Measurements from ENCODE around the gene FAXDC2. TPM values are rescaled to one million over a fixed set of nuclear protein-coding genes. Genes with fewer than 3 reads are reported as not detected.

The FAXDC2 gene
- total and polyA plus RNA-seq, 2 of the 13 experiments (the other 11 are each of a cell fraction or from before 2014, with no cell fraction given) = 4.7 to 58.8 TPM

DNA sequence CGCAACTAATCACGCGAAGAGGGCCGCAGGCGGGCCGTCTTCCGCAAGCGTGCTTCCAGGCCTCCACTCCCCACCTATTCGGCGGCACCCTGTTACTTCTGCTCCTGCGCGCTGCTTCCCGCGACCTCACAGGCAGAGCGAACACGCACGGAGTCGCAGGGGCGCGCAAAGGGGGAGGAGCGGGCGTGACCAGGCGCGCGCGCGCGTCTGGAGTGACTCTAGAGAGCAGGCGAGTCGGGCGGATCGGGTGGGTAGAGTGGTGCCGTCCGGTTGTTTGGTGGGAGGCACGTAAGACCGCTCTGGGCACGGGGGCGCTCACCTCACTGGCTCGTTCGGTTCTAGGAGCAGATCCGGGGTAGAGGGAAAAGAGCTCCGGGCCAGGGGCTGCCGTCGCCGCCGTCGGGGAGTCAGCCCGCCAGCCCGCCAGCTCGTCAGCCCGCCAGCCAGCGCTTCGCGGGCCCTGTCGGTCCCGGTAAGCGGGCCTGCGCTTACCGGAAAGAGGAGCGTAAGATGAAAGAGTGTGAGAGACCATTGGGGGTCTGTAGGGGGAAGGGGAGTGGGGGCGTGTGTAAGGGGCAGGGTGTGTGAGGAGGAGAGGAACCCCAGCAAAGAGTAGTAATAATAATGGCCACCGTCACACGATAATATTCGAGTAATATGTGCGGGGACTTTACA lies 8.0 kb upstream of the FAXDC2 start, which contains the start of gene CNOT8 (continued):
- TF ChIP-seq ZNF569 (CRISPR knock-in tag; IDR thresholded peaks at IDR 0.05; ENCODE audit: borderline replicate concordance) (no peak), SAP130 (CRISPR knock-in tag; IDR thresholded peaks at IDR 0.05; ENCODE audit: low read depth) (peak; percentile 74), MED1 (CRISPR knock-in tag; IDR thresholded peaks at IDR 0.05) (peak; percentile 84), ZBTB20 (CRISPR knock-in tag; IDR thresholded peaks at IDR 0.05; ENCODE audit: borderline replicate concordance, low read depth) (no peak; the same call in 1 of the 2 replicates), NR2F6 (IDR thresholded peaks at IDR 0.05) (no peak; the same call in 1 of the 2 replicates), NR2F6 (CRISPR knock-in tag; IDR thresholded peaks at IDR 0.05) (peak; percentile 55; the same call in 1 of the 2 replicates), RFXAP (CRISPR knock-in tag; IDR thresholded peaks at IDR 0.05; ENCODE audit: borderline replicate concordance) (no peak; the same call in 1 of the 2 replicates), ZNF34 (CRISPR knock-in tag; IDR thresholded peaks at IDR 0.05; ENCODE audit: borderline replicate concordance) (no peak), PHB2 (IDR thresholded peaks at IDR 0.05; ENCODE audit: partially characterized antibody) (no peak), KLF15 (CRISPR knock-in tag; IDR thresholded peaks at IDR 0.05; ENCODE audit: borderline replicate concordance) (no peak), ZNF260 (CRISPR knock-in tag; IDR thresholded peaks at IDR 0.05; ENCODE audit: borderline replicate concordance, low read depth) (no peak), ZNF552 (CRISPR knock-in tag; IDR thresholded peaks at IDR 0.05; ENCODE audit: borderline replicate concordance) (no peak), ZNF263 (CRISPR knock-in tag; IDR thresholded peaks at IDR 0.05) (peak; percentile 42; the same call in 1 of the 2 replicates), NRL (CRISPR knock-in tag; IDR thresholded peaks at IDR 0.05; ENCODE audit: borderline replicate concordance) (peak; percentile 72; the same call in 1 of the 2 replicates), ZNF724P (CRISPR knock-in tag; IDR thresholded peaks at IDR 0.05; ENCODE audit: borderline replicate concordance) (no peak), NCOA2 (CRISPR knock-in tag; IDR thresholded peaks at IDR 0.05) (peak; percentile 44), MAFK (conservative IDR thresholded peaks at IDR 0.05 in 1 of 2, IDR thresholded peaks at IDR 0.05 in 1 of 2; ENCODE audit: low read length in 2 of 2) (no peak), KDM5B (CRISPR knock-in tag; IDR thresholded peaks at IDR 0.05; ENCODE audit: borderline replicate concordance) (peak; percentile 52; the same call in 1 of the 2 replicates), HOXA9 (CRISPR knock-in tag; IDR thresholded peaks at IDR 0.05; ENCODE audit: borderline replicate concordance) (no peak), ZNF674 (CRISPR knock-in tag; IDR thresholded peaks at IDR 0.05; ENCODE audit: low read depth) (0 out of 2 replicates have a peak, but pooled peaks have one; percentile 55), CREM (IDR thresholded peaks at IDR 0.05) (peak; percentile 18; the same call in 1 of the 2 replicates), CREM (CRISPR knock-in tag; IDR thresholded peaks at IDR 0.05) (no peak)
- TF ChIP-seq, protein P1, sequence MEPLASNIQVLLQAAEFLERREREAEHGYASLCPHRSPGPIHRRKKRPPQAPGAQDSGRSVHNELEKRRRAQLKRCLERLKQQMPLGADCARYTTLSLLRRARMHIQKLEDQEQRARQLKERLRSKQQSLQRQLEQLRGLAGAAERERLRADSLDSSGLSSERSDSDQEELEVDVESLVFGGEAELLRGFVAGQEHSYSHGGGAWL (CRISPR knock-in tag; IDR thresholded peaks at IDR 0.05) = peak; percentile 42; the same call in 1 of the 2 replicates
- TF ChIP-seq, protein P2, sequence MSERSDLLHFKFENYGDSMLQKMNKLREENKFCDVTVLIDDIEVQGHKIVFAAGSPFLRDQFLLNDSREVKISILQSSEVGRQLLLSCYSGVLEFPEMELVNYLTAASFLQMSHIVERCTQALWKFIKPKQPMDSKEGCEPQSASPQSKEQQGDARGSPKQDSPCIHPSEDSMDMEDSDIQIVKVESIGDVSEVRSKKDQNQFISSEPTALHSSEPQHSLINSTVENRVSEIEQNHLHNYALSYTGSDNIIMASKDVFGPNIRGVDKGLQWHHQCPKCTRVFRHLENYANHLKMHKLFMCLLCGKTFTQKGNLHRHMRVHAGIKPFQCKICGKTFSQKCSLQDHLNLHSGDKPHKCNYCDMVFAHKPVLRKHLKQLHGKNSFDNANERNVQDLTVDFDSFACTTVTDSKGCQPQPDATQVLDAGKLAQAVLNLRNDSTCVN (CRISPR knock-in tag; IDR thresholded peaks at IDR 0.05; ENCODE audit: borderline replicate concordance) = peak; percentile 97
- TF ChIP-seq, protein P3, sequence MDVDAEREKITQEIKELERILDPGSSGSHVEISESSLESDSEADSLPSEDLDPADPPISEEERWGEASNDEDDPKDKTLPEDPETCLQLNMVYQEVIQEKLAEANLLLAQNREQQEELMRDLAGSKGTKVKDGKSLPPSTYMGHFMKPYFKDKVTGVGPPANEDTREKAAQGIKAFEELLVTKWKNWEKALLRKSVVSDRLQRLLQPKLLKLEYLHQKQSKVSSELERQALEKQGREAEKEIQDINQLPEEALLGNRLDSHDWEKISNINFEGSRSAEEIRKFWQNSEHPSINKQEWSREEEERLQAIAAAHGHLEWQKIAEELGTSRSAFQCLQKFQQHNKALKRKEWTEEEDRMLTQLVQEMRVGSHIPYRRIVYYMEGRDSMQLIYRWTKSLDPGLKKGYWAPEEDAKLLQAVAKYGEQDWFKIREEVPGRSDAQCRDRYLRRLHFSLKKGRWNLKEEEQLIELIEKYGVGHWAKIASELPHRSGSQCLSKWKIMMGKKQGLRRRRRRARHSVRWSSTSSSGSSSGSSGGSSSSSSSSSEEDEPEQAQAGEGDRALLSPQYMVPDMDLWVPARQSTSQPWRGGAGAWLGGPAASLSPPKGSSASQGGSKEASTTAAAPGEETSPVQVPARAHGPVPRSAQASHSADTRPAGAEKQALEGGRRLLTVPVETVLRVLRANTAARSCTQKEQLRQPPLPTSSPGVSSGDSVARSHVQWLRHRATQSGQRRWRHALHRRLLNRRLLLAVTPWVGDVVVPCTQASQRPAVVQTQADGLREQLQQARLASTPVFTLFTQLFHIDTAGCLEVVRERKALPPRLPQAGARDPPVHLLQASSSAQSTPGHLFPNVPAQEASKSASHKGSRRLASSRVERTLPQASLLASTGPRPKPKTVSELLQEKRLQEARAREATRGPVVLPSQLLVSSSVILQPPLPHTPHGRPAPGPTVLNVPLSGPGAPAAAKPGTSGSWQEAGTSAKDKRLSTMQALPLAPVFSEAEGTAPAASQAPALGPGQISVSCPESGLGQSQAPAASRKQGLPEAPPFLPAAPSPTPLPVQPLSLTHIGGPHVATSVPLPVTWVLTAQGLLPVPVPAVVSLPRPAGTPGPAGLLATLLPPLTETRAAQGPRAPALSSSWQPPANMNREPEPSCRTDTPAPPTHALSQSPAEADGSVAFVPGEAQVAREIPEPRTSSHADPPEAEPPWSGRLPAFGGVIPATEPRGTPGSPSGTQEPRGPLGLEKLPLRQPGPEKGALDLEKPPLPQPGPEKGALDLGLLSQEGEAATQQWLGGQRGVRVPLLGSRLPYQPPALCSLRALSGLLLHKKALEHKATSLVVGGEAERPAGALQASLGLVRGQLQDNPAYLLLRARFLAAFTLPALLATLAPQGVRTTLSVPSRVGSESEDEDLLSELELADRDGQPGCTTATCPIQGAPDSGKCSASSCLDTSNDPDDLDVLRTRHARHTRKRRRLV (CRISPR knock-in tag; IDR thresholded peaks at IDR 0.05) = no peak

Measured in HepG2 (cell line).